SU-DHL-6 (cell line): ENCODE measurements around the gene GGA1.

Experiments
- CTCF ChIP-seq: fragments of 200-600 bp; sonication (generic); IDR thresholded peaks from one replicate; pipeline ENCODE4 v1.5.1; 2017; ENCODE audit warnings: antibody characterized with exemption, mild to moderate bottlenecking, low read length, moderate library complexity; ENCODE audit not compliant: insufficient read depth, poor library complexity, severe bottlenecking
- EZH2phosphoT487 ChIP-seq: fragments of 200-600 bp; sonication (generic), shearing (Covaris generic); conservative IDR thresholded peaks from 2 replicates; pipeline ENCODE4 v1.6.1; 2018; ENCODE audit warnings: mild to moderate bottlenecking, antibody characterized with exemption, low read length, moderate library complexity, mixed read lengths

GRCh38 chr22:37639070-37639760 lies 30.6 kb downstream of the GGA1 start, which contains the start of gene SH3BP1:
- no peak for TF ChIP-seq CTCF
- no peak for TF ChIP-seq EZH2phosphoT487
